ENCODE results near the gene ZNF320. TPM values are rescaled to one million over a fixed set of nuclear protein-coding genes. Genes with fewer than 3 reads are reported as not detected.

Gene ZNF320
- total and polyA plus RNA-seq, 10 of the 15 experiments (the other 5 are each of a cell fraction or from before 2014, with no cell fraction given), result 0.48 to 9.3 (median 1.3) TPM

DNA sequence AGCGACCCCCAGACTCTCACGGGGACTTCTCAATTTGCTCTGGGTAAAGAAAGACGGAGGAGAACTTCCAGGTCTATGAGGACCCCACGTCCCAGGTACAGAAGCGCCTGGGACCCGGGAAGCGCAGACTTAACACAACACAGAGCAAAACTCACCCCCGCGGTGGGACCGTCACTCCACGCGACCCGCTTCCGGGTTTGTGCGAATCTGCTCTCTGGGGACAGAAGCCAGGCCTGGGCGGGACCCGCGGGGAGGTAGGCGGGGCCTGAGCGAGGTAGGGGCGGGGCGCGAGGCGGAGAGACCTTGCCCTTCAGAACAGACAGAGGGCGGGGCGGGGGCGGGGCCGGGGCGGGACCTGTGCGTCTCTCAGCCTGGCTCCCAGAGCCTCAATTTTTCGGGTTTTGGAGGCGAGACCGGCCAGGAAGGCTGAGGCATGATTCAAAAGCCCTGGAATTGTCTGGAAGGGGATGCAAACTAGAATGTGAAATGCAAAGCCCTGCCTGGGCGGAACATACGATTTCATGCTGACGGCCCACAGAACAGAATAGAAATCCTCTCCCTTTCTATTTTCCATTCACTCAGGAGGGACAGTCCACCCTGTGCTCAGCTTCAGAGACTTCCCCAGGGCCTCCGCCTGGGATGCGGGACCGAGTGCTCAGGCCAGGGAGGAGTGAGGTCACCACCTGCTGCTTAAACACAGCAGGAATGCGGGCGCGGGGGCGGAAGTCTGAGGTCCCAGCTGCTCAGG lies 45.1 kb upstream of the ZNF320 start (continued):
- TF ChIP-seq, protein P1, sequence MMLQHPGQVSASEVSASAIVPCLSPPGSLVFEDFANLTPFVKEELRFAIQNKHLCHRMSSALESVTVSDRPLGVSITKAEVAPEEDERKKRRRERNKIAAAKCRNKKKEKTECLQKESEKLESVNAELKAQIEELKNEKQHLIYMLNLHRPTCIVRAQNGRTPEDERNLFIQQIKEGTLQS (IDR thresholded peaks at IDR 0.05; ENCODE audit: borderline replicate concordance, extremely low read depth, low read depth, low read length), result no peak
- TF ChIP-seq CHD2 (IDR thresholded peaks at IDR 0.05; ENCODE audit: borderline replicate concordance, low read depth, low read length) (no peak), SMAD5 (IDR thresholded peaks at IDR 0.05; ENCODE audit: low read depth) (no peak; the same call in 1 of the 2 replicates), ZNF24 (IDR thresholded peaks at IDR 0.05) (no peak), ASH2L (IDR thresholded peaks at IDR 0.05; ENCODE audit: borderline replicate concordance, low read depth) (no peak), CREB1 (IDR thresholded peaks at IDR 0.05; ENCODE audit: low read depth) (peak; percentile 61), HDAC2 (IDR thresholded peaks at IDR 0.05) (no peak), TBL1XR1 (IDR thresholded peaks at IDR 0.05; ENCODE audit: low read depth, low read length) (no peak), CHD1 (IDR thresholded peaks at IDR 0.05; ENCODE audit: low read depth, low read length) (no peak), RAD21 (IDR thresholded peaks at IDR 0.05; ENCODE audit: insufficient read depth, low read depth, low read length) (no peak), ZNF622 (IDR thresholded peaks at IDR 0.05) (no peak), JUNB (IDR thresholded peaks at IDR 0.05) (no peak), YBX1 (IDR thresholded peaks at IDR 0.05) (no peak), SUZ12 (IDR thresholded peaks at IDR 0.05; ENCODE audit: unreplicated experiment) (no peak), PML (IDR thresholded peaks at IDR 0.05; ENCODE audit: low read length) (peak; percentile 75; the same call in 1 of the 2 replicates), CEBPB (IDR thresholded peaks at IDR 0.05; ENCODE audit: borderline replicate concordance in 1 of 2, low read depth in 2 of 2, low read length in 2 of 2) (no peak), ATF7 (IDR thresholded peaks at IDR 0.05; ENCODE audit: low read depth) (no peak), ZNF384 (IDR thresholded peaks at IDR 0.05; ENCODE audit: borderline replicate concordance, low read depth, low read length) (no peak)
- TF ChIP-seq, protein P2, sequence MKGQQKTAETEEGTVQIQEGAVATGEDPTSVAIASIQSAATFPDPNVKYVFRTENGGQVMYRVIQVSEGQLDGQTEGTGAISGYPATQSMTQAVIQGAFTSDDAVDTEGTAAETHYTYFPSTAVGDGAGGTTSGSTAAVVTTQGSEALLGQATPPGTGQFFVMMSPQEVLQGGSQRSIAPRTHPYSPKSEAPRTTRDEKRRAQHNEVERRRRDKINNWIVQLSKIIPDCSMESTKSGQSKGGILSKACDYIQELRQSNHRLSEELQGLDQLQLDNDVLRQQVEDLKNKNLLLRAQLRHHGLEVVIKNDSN (IDR thresholded peaks at IDR 0.05; ENCODE audit: borderline replicate concordance, extremely low read length, insufficient read depth, low read depth, low read length), result no peak
- TF ChIP-seq, protein P3, sequence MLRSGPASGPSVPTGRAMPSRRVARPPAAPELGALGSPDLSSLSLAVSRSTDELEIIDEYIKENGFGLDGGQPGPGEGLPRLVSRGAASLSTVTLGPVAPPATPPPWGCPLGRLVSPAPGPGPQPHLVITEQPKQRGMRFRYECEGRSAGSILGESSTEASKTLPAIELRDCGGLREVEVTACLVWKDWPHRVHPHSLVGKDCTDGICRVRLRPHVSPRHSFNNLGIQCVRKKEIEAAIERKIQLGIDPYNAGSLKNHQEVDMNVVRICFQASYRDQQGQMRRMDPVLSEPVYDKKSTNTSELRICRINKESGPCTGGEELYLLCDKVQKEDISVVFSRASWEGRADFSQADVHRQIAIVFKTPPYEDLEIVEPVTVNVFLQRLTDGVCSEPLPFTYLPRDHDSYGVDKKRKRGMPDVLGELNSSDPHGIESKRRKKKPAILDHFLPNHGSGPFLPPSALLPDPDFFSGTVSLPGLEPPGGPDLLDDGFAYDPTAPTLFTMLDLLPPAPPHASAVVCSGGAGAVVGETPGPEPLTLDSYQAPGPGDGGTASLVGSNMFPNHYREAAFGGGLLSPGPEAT (IDR thresholded peaks at IDR 0.05; ENCODE audit: low read depth), result peak; percentile 18; the same call in 1 of the 2 replicates
- TF ChIP-seq, protein P4, sequence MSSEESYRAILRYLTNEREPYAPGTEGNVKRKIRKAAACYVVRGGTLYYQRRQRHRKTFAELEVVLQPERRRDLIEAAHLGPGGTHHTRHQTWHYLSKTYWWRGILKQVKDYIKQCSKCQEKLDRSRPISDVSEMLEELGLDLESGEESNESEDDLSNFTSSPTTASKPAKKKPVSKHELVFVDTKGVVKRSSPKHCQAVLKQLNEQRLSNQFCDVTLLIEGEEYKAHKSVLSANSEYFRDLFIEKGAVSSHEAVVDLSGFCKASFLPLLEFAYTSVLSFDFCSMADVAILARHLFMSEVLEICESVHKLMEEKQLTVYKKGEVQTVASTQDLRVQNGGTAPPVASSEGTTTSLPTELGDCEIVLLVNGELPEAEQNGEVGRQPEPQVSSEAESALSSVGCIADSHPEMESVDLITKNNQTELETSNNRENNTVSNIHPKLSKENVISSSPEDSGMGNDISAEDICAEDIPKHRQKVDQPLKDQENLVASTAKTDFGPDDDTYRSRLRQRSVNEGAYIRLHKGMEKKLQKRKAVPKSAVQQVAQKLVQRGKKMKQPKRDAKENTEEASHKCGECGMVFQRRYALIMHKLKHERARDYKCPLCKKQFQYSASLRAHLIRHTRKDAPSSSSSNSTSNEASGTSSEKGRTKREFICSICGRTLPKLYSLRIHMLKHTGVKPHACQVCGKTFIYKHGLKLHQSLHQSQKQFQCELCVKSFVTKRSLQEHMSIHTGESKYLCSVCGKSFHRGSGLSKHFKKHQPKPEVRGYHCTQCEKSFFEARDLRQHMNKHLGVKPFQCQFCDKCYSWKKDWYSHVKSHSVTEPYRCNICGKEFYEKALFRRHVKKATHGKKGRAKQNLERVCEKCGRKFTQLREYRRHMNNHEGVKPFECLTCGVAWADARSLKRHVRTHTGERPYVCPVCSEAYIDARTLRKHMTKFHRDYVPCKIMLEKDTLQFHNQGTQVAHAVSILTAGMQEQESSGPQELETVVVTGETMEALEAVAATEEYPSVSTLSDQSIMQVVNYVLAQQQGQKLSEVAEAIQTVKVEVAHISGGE (CRISPR knock-in tag; IDR thresholded peaks at IDR 0.05), result no peak
- TF ChIP-seq, protein P5, sequence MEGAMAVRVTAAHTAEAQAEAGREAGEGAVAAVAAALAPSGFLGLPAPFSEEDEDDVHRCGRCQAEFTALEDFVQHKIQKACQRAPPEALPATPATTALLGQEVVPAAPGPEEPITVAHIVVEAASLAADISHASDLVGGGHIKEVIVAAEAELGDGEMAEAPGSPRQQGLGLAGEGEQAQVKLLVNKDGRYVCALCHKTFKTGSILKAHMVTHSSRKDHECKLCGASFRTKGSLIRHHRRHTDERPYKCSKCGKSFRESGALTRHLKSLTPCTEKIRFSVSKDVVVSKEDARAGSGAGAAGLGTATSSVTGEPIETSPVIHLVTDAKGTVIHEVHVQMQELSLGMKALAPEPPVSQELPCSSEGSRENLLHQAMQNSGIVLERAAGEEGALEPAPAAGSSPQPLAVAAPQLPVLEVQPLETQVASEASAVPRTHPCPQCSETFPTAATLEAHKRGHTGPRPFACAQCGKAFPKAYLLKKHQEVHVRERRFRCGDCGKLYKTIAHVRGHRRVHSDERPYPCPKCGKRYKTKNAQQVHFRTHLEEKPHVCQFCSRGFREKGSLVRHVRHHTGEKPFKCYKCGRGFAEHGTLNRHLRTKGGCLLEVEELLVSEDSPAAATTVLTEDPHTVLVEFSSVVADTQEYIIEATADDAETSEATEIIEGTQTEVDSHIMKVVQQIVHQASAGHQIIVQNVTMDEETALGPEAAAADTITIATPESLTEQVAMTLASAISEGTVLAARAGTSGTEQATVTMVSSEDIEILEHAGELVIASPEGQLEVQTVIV (IDR thresholded peaks at IDR 0.05; ENCODE audit: borderline replicate concordance, partially characterized antibody), result peak; percentile 73

All from GM12878 (cell line).